Prostate gland (tissue), 2 donors: Measurements from ENCODE around the gene RNF112.

Source experiments
- POLR2A ChIP-seq: fragments of 450-650 bp; IDR thresholded peaks from one replicate; pipeline ENCODE4 v1.6.1; 2016; ENCODE audit warnings: antibody characterized with exemption, mild to moderate bottlenecking
- POLR2AphosphoS5 ChIP-seq: sonication (generic); formaldehyde crosslinking; IDR thresholded peaks from one replicate; pipeline ENCODE4 v1.6.1; 2017; ENCODE audit warnings: antibody characterized with exemption
- TF ChIP-seq, protein P1 (sequence below), 4 experiments: fragments of 200-600 bp in 2 of 4; fragments of 450-650 bp in 2 of 4; sonication (generic) in 2 of 4; IDR thresholded peaks; 1 replicate in 3 of 4; 2 replicates in 1 of 4; pipeline ENCODE4 v1.5.1; 2016 to 2019; ENCODE audit warnings: antibody characterized with exemption in 4 of 4, mild to moderate bottlenecking in 2 of 4, moderate library complexity in 2 of 4

DNA sequence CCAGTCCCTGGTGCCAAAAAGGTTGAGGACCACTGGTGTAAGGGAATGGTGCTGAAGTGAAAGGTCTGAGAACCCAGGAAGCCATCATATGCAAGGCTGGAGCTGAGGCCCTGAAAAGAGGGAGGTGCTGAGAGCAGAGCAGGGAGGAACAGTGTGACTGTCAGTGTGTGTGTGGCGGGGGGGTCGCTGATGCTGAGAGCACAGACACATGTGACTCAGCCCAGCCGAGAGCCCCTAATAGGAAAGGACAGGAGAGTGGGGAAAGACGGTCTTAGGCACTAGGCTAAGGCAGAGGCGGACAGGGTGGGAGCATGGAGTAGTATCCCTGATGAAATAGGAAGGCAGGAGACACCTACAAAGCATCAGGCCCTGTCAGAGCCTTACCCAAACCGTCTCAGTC lies 49.7 kb upstream of the RNF112 start:
- no peak for TF ChIP-seq POLR2AphosphoS5
- TF ChIP-seq, protein P1, sequence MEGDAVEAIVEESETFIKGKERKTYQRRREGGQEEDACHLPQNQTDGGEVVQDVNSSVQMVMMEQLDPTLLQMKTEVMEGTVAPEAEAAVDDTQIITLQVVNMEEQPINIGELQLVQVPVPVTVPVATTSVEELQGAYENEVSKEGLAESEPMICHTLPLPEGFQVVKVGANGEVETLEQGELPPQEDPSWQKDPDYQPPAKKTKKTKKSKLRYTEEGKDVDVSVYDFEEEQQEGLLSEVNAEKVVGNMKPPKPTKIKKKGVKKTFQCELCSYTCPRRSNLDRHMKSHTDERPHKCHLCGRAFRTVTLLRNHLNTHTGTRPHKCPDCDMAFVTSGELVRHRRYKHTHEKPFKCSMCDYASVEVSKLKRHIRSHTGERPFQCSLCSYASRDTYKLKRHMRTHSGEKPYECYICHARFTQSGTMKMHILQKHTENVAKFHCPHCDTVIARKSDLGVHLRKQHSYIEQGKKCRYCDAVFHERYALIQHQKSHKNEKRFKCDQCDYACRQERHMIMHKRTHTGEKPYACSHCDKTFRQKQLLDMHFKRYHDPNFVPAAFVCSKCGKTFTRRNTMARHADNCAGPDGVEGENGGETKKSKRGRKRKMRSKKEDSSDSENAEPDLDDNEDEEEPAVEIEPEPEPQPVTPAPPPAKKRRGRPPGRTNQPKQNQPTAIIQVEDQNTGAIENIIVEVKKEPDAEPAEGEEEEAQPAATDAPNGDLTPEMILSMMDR (IDR thresholded peaks at IDR 0.05) = no peak
- TF ChIP-seq POLR2A = no peak
